PC-3 (cell line): ENCODE results near the gene KCNK4.

Experiments used
- EZH2 ChIP-seq: fragments of 300-600 bp; sonication (generic); IDR thresholded peaks from one replicate; pipeline ENCODE4 v1.6.1; 2017; ENCODE audit warnings: antibody characterized with exemption, mild to moderate bottlenecking, low read length; ENCODE audit not compliant: unreplicated experiment
- EZH2phosphoT487 ChIP-seq: fragments of 300-600 bp; sonication (generic); IDR thresholded peaks from 2 replicates; pipeline ENCODE4 v1.6.1; 2018; ENCODE audit warnings: mild to moderate bottlenecking, antibody characterized with exemption, low read length, borderline replicate concordance

DNA sequence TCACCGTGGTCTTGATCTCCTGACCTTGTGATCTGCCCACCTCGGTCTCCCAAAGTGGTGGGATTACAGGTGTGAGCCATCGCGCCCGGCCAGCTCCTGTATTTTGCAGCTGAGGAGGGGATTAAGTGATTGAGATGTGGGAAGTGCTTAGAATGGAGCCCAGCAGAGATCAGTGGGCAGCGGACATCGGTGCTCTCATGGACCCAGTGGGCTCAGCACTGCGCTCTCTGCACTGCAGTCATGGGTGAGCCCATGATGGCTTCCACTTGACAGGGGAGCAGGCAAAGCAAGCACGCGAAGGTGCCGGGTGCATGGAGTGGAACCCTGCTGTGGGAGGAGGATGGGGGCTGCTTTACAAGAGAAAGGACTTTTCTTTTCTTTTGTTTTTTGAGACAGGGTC lies 39.8 kb downstream of the KCNK4 start:
- no peak for TF ChIP-seq EZH2phosphoT487
- TF ChIP-seq EZH2: no peak
